Measurements from ENCODE around the gene SLC22A25. TPM values are rescaled to one million over a fixed set of nuclear protein-coding genes. Genes with fewer than 3 reads are reported as not detected.

The SLC22A25 gene
- polyA plus RNA-seq, 3 donors = not detected

- Histone ChIP-seq H3K79me2 (ENCODE audit: insufficient read depth, low read length) (no peaks in the 10 kb centered on the region), H3K36me3 (replicated peaks in 1 of 2; ENCODE audit: control insufficient read depth in 1 of 2, insufficient read depth in 2 of 2, low read length in 2 of 2) (no peaks in the 10 kb centered on the region), H3K4me1 (ENCODE audit: control insufficient read depth in 1 of 2, insufficient read depth in 2 of 2, low read length in 2 of 2) (no peaks in the 10 kb centered on the region), H4K20me1 (ENCODE audit: insufficient read depth, low read length) (no peaks in the 10 kb centered on the region), H3K27me3 (ENCODE audit: control insufficient read depth in 2 of 2, insufficient read depth in 2 of 2, low read length in 2 of 2) (no peaks in the 10 kb centered on the region), H3K27ac (ENCODE audit: low read depth in 1 of 2, low read length in 2 of 2) (no peak overlapping the region), H3K4me2 (replicated peaks; ENCODE audit: extremely low read depth, low read length, poor library complexity, severe bottlenecking) (no peak overlapping the region), H3K4me3 (replicated peaks in 1 of 3; ENCODE audit: low read depth in 2 of 3, low read length in 3 of 3) (no peak overlapping the region), H3K9ac (ENCODE audit: insufficient read depth, low read length, poor library complexity, severe bottlenecking) (no peak overlapping the region), H2AFZ (ENCODE audit: insufficient read depth, low read depth, low read length, poor library complexity, severe bottlenecking) (no peak overlapping the region), H3K9me3 (replicated peaks in 1 of 2; ENCODE audit: control insufficient read depth in 1 of 2, insufficient read depth in 1 of 2, low read length in 2 of 2) (peaks cover 0 to 8% of the 10 kb centered on the region in 2 donors)
- no peaks in the 10 kb centered on the region for H3K36me3 Mint-ChIP-seq
- intact Hi-C loops (cut with micrococcal nuclease) = no loop called here
- H3K27me3 Mint-ChIP-seq (ENCODE audit: low read depth in 3 of 3) = peaks cover 6 to 13% (median 9%) of the 10 kb centered on the region in 3 donors
- no peak for TF ChIP-seq CTCF (IDR thresholded peaks at IDR 0.05)
- no CpG with 5 or more reads among the region's 1 CpG for WGBS (ENCODE audit: insufficient coverage)
- H3K4me1 Mint-ChIP-seq = no peaks in the 10 kb centered on the region
- no peak overlapping the region for H3K27ac Mint-ChIP-seq
- DNase-seq = no peak
- no peak overlapping the region for H3K4me3 Mint-ChIP-seq
- H3K9me3 Mint-ChIP-seq = peaks cover 8 to 18% (median 11%) of the 10 kb centered on the region in 7 donors
Measured at GRCh38 chr11:63240098-63240497, 3.3 kb downstream of the SLC22A25 start.

GRCh38 chr11:63239254-63239653 is 4.1 kb downstream of the SLC22A25 start:
- Mint-ChIP-seq H3K4me1 (no peaks in the 10 kb centered on the region), H3K27me3 (ENCODE audit: low read depth in 3 of 3) (peaks cover 8 to 13% (median 9%) of the 10 kb centered on the region in 3 donors), H3K36me3 (no peaks in the 10 kb centered on the region), H3K9me3 (peaks cover 8 to 23% (median 11%) of the 10 kb centered on the region in 7 donors), H3K27ac (no peak overlapping the region), H3K4me3 (no peak overlapping the region)
- no peak overlapping the region for H3K9ac ChIP-seq (ENCODE audit: insufficient read depth, low read length, poor library complexity, severe bottlenecking)
- H2AFZ ChIP-seq (ENCODE audit: insufficient read depth, low read depth, low read length, poor library complexity, severe bottlenecking) = no peak overlapping the region
- H3K27ac ChIP-seq (ENCODE audit: low read depth in 1 of 2, low read length in 2 of 2) = no peak overlapping the region
- no peak overlapping the region for H3K4me2 ChIP-seq (replicated peaks; ENCODE audit: extremely low read depth, low read length, poor library complexity, severe bottlenecking)
- no peaks in the 10 kb centered on the region for H4K20me1 ChIP-seq (ENCODE audit: insufficient read depth, low read length)
- H3K79me2 ChIP-seq (ENCODE audit: insufficient read depth, low read length) = no peaks in the 10 kb centered on the region
- H3K4me3 ChIP-seq (replicated peaks in 1 of 3; ENCODE audit: low read depth in 2 of 3, low read length in 3 of 3) = no peak overlapping the region
- no peak for DNase-seq
- H3K4me1 ChIP-seq (ENCODE audit: control insufficient read depth in 1 of 2, insufficient read depth in 2 of 2, low read length in 2 of 2) = no peaks in the 10 kb centered on the region
- TF ChIP-seq CTCF (IDR thresholded peaks at IDR 0.05) = no peak
- no peaks in the 10 kb centered on the region for H3K27me3 ChIP-seq (ENCODE audit: control insufficient read depth in 2 of 2, insufficient read depth in 2 of 2, low read length in 2 of 2)
- no peaks in the 10 kb centered on the region for H3K36me3 ChIP-seq (replicated peaks in 1 of 2; ENCODE audit: control insufficient read depth in 1 of 2, insufficient read depth in 2 of 2, low read length in 2 of 2)
- peaks cover 0 to 8% of the 10 kb centered on the region in 2 donors for H3K9me3 ChIP-seq (replicated peaks in 1 of 2; ENCODE audit: control insufficient read depth in 1 of 2, insufficient read depth in 1 of 2, low read length in 2 of 2)
- intact Hi-C loops (cut with micrococcal nuclease) = no loop called here

Data from CD14-positive monocyte (primary cell).